PC-9 (cell line): Measurements from ENCODE around the gene DHX38. TPM values are rescaled to one million over a fixed set of nuclear protein-coding genes. Genes with fewer than 3 reads are reported as not detected.

Experiments used
- BruUV-seq: library from RNA; stranded (reverse); fragments of 400-500 nt; replicated peaks from 2 replicates; lab custom pipeline; 2021; lab: Mats Ljungman, UMichigan
- CTCF ChIA-PET: fragments of 300-600 bp; sonication (Branson Sonifier 250); formaldehyde crosslinking; loops from one replicate; lab custom pipeline; 2022; ENCODE audit warnings: antibody characterized with exemption; lab: Charles Lee
- POLR2A ChIA-PET: fragments of 300-600 bp; sonication (Branson Sonifier 250); formaldehyde crosslinking; loops from one replicate; lab custom pipeline; 2022; ENCODE audit warnings: antibody characterized with exemption; ENCODE audit not compliant: unreplicated experiment; lab: Charles Lee
- DNase-seq, 2 experiments: peaks; one replicate each; pipeline versions ENCODE4 v3.0.0 to v3.0.0-alpha.2; 2015 to 2022; ENCODE audit warnings: mixed read lengths in 1 of 2
- H2AFZ ChIP-seq: fragments of 200-600 bp; sonication (generic); 2 replicates; pipeline ENCODE4 v1.8.1; 2017; ENCODE audit warnings: antibody characterized with exemption
- H3F3A ChIP-seq: fragments of 200-600 bp; sonication (generic); 2 replicates; pipeline ENCODE4 v1.8.1; 2017; ENCODE audit warnings: antibody characterized with exemption, mild to moderate bottlenecking, low read depth; ENCODE audit not compliant: insufficient read depth
- H3K27ac ChIP-seq: fragments of 200-600 bp; sonication (generic); 2 replicates; pipeline ENCODE4 v1.6.1; 2016; ENCODE audit warnings: mixed run types
- H3K27me3 ChIP-seq: fragments of 200-600 bp; sonication (generic); 2 replicates; pipeline ENCODE4 v1.6.1; 2016; ENCODE audit warnings: low read depth, mixed run types; ENCODE audit not compliant: insufficient read depth
- H3K36me3 ChIP-seq: fragments of 200-600 bp; sonication (generic); 2 replicates; pipeline ENCODE4 v1.6.1; 2016; ENCODE audit warnings: low read depth, mixed run types
- H3K4me1 ChIP-seq: fragments of 200-600 bp; sonication (generic); replicated peaks from 2 replicates; pipeline ENCODE4 v1.6.1; 2016; ENCODE audit warnings: mixed run types; ENCODE audit not compliant: insufficient read depth
- H3K4me2 ChIP-seq: fragments of 200-600 bp; sonication (generic); 2 replicates; pipeline ENCODE4 v1.6.1; 2017; ENCODE audit warnings: mixed run types
- H3K4me3 ChIP-seq: fragments of 200-600 bp; sonication (generic); 2 replicates; pipeline ENCODE4 v1.6.1; 2016; ENCODE audit warnings: mixed run types
- H3K79me2 ChIP-seq: fragments of 200-600 bp; sonication (generic); 2 replicates; pipeline ENCODE4 v1.6.1; 2017; ENCODE audit warnings: low read depth, mixed run types
- H3K9me2 ChIP-seq: fragments of 200-600 bp; sonication (generic); 2 replicates; pipeline ENCODE4 v1.8.1; 2017; ENCODE audit warnings: mild to moderate bottlenecking; ENCODE audit not compliant: insufficient read depth
- H3K9me3 ChIP-seq: fragments of 200-600 bp; sonication (generic); 2 replicates; pipeline ENCODE4 v1.8.1; 2016; ENCODE audit warnings: low read depth; ENCODE audit not compliant: insufficient read depth
- H4K20me1 ChIP-seq: fragments of 200-600 bp; sonication (generic); 2 replicates; pipeline ENCODE4 v1.8.1; 2017; ENCODE audit not compliant: insufficient read depth
- CTCF ChIP-seq: fragments of 200-600 bp; sonication (generic); conservative IDR thresholded peaks from 2 replicates; pipeline ENCODE4 v1.6.1; 2017; ENCODE audit warnings: mixed run types, antibody characterized with exemption, mild to moderate bottlenecking, moderate library complexity
- EZH2 ChIP-seq: fragments of 200-600 bp; sonication (generic); IDR thresholded peaks from 2 replicates; pipeline ENCODE4 v1.8.0; 2017; ENCODE audit warnings: antibody characterized with exemption, low read depth
- intact Hi-C: fragments of 100-400 bp; cut with micrococcal nuclease; formaldehyde crosslinking; loops from one replicate; pipeline ENCODE4 v1.10.0; 2022; ENCODE audit not compliant: unreplicated experiment
- total RNA-seq: library from RNA; stranded (reverse); gene quantifications from 2 replicates; pipeline ENCODE4 v1.2.3, GENCODE V29; 2021

The DHX38 gene
- total RNA-seq, 1 experiment from 2014 or later: 58.9 TPM

GRCh38 chr16:72134507-72134906 is 40.9 kb downstream of the DHX38 start:
- H3K9me2 ChIP-seq: no peaks in the 10 kb centered on the region
- no peaks in the 10 kb centered on the region for H3K4me1 ChIP-seq
- ChIA-PET POLR2A (no interaction called here), CTCF (no interaction called here)
- no peaks in the 10 kb centered on the region for H3K9me3 ChIP-seq
- no peak overlapping the region for H2AFZ ChIP-seq
- DNase-seq: no peak
- no peak overlapping the region for H3K4me2 ChIP-seq
- peaks cover 86% of the 10 kb centered on the region for H3K27me3 ChIP-seq
- H3F3A ChIP-seq: no peaks in the 10 kb centered on the region
- no peaks in the 10 kb centered on the region for H3K36me3 ChIP-seq
- H3K27ac ChIP-seq: no peak overlapping the region
- BruUV-seq: no TSS peak
- intact Hi-C loops: no loop called here
- no peak overlapping the region for H3K4me3 ChIP-seq
- TF ChIP-seq CTCF: no peak
- no peak for TF ChIP-seq EZH2
- no peaks in the 10 kb centered on the region for H3K79me2 ChIP-seq
- H4K20me1 ChIP-seq: no peaks in the 10 kb centered on the region

- Histone ChIP-seq H3K4me1 (no peaks in the 10 kb centered on the region), H4K20me1 (no peaks in the 10 kb centered on the region), H3K36me3 (no peaks in the 10 kb centered on the region), H3K4me3 (no peak overlapping the region), H3K27ac (no peak overlapping the region), H3F3A (no peaks in the 10 kb centered on the region), H3K4me2 (no peak overlapping the region), H3K27me3 (peaks cover 75% of the 10 kb centered on the region), H2AFZ (no peak overlapping the region), H3K9me2 (no peaks in the 10 kb centered on the region; the same call in 1 of the 2 replicates), H3K79me2 (no peaks in the 10 kb centered on the region), H3K9me3 (no peaks in the 10 kb centered on the region)
- DNase-seq: no peak
- CTCF ChIA-PET: no interaction called here
- intact Hi-C loops: no loop called here
- POLR2A ChIA-PET: no interaction called here
- BruUV-seq: no TSS peak
- TF ChIP-seq CTCF (no peak), EZH2 (no peak)
These were observed 43.9 kb downstream of the DHX38 start for GRCh38 chr16:72137380-72138063.

GRCh38 chr16:72138064-72138572 is 44.5 kb downstream of the DHX38 start:
- Histone ChIP-seq H3F3A (no peaks in the 10 kb centered on the region), H4K20me1 (no peaks in the 10 kb centered on the region), H3K9me3 (no peaks in the 10 kb centered on the region), H2AFZ (no peak overlapping the region), H3K4me2 (no peak overlapping the region), H3K79me2 (no peaks in the 10 kb centered on the region), H3K4me1 (no peaks in the 10 kb centered on the region), H3K36me3 (no peaks in the 10 kb centered on the region), H3K27me3 (peaks cover 72% of the 10 kb centered on the region), H3K4me3 (no peak overlapping the region), H3K9me2 (no peaks in the 10 kb centered on the region; the same call in 1 of the 2 replicates), H3K27ac (no peak overlapping the region)
- TF ChIP-seq EZH2: no peak
- no peak for TF ChIP-seq CTCF
- CTCF ChIA-PET: no interaction called here
- no peak for DNase-seq
- intact Hi-C loops: no loop called here
- no TSS peak for BruUV-seq
- POLR2A ChIA-PET: no interaction called here
